GM21576 (cell line): ENCODE data around the gene CLRN3.

ENCODE experiments used
- ATAC-seq: cut with Tn5 transposase; IDR thresholded peaks from one replicate; pipeline ENCODE4 v1.9.1; 2021; ENCODE audit warnings: mild to moderate bottlenecking, moderate library complexity; ENCODE audit not compliant: unreplicated experiment

Gene CLRN3

GRCh38 chr10:127892743-127893142 is at the start of gene CLRN3:
Gene CLRN3, minus strand, starts transcription at chr10:127892941. Its CDS starts 157 bp downstream, at chr10:127892784.
- ATAC-seq, result no peak

GRCh38 chr10:127940866-127941640 is 48.3 kb upstream of the CLRN3 start:
- no peak for ATAC-seq

- ATAC-seq, result no peak
These were observed 47.1 kb upstream of the CLRN3 start for GRCh38 chr10:127939786-127940330.

- ATAC-seq, result no peak
These were observed 45.2 kb upstream of the CLRN3 start for GRCh38 chr10:127937915-127938463.

GRCh38 chr10:127937069-127937468 is 44.3 kb upstream of the CLRN3 start:
- ATAC-seq, result no peak

GRCh38 chr10:127935071-127935561 is 42.4 kb upstream of the CLRN3 start:
- ATAC-seq, result no peak

- no peak for ATAC-seq
These were observed 41.6 kb upstream of the CLRN3 start for GRCh38 chr10:127934383-127934782.

- ATAC-seq, result no peak
These were observed 40.5 kb upstream of the CLRN3 start for GRCh38 chr10:127933271-127933670.

GRCh38 chr10:127932521-127933270 is 40.0 kb upstream of the CLRN3 start:
- no peak for ATAC-seq

- ATAC-seq, result no peak
These were observed 35.5 kb upstream of the CLRN3 start for GRCh38 chr10:127928021-127928806.

GRCh38 chr10:127926455-127926854 is 33.7 kb upstream of the CLRN3 start:
- no peak for ATAC-seq

- ATAC-seq, result no peak
These were observed 32.9 kb upstream of the CLRN3 start for GRCh38 chr10:127925471-127926207.

GRCh38 chr10:127923646-127924045 is 30.9 kb upstream of the CLRN3 start:
- no peak for ATAC-seq

- no peak for ATAC-seq
These were observed 30.1 kb upstream of the CLRN3 start for GRCh38 chr10:127922675-127923366.

GRCh38 chr10:127922206-127922605 is 29.5 kb upstream of the CLRN3 start:
- no peak for ATAC-seq

GRCh38 chr10:127921753-127922145 is 29.0 kb upstream of the CLRN3 start:
- no peak for ATAC-seq

- no peak for ATAC-seq
These were observed 28.5 kb upstream of the CLRN3 start for GRCh38 chr10:127921075-127921752.

GRCh38 chr10:127920306-127921074 is 27.7 kb upstream of the CLRN3 start:
- no peak for ATAC-seq
